ENCODE results near the gene SLAIN1.

- TF ChIP-seq, protein P1, sequence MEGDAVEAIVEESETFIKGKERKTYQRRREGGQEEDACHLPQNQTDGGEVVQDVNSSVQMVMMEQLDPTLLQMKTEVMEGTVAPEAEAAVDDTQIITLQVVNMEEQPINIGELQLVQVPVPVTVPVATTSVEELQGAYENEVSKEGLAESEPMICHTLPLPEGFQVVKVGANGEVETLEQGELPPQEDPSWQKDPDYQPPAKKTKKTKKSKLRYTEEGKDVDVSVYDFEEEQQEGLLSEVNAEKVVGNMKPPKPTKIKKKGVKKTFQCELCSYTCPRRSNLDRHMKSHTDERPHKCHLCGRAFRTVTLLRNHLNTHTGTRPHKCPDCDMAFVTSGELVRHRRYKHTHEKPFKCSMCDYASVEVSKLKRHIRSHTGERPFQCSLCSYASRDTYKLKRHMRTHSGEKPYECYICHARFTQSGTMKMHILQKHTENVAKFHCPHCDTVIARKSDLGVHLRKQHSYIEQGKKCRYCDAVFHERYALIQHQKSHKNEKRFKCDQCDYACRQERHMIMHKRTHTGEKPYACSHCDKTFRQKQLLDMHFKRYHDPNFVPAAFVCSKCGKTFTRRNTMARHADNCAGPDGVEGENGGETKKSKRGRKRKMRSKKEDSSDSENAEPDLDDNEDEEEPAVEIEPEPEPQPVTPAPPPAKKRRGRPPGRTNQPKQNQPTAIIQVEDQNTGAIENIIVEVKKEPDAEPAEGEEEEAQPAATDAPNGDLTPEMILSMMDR (IDR thresholded peaks at IDR 0.05 in 8 of 11, conservative IDR thresholded peaks at IDR 0.05 in 3 of 11), result peak; percentile 34 to 72 (median 59)
- no peak for TF ChIP-seq POLR2A (IDR thresholded peaks at IDR 0.05)
Measured at GRCh38 chr13:77779552-77780272, 82.2 kb downstream of the SLAIN1 start.
